Activated T-cell treated with anti-CD3 and anti-CD28 coated beads for 24 hours (primary cell): Measurements from ENCODE around the gene PPP1R9B.

Experiments
- DNase-seq: peaks from one replicate; pipeline ENCODE4 v3.0.0-alpha.2; 2020; ENCODE audit warnings: low read depth

Gene PPP1R9B

DNA sequence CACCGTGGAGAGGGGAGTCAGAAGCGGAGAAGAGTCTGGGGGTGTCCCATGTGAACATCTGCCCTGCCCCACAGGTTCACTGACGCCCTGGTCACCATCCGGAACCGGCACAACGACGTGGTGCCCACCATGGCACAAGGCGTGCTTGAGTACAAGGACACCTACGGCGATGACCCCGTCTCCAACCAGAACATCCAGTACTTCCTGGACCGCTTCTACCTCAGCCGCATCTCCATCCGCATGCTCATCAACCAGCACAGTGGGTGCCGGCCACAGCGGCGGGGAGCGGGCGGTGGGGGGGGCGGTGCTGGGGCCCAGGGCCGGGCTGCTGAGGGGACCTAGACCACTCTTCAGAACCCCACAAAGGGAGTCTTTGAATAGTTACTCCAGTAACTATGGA lies 44.7 kb downstream of the PPP1R9B start:
- no peak for DNase-seq

GRCh38 chr17:50103941-50104340 lies 46.5 kb downstream of the PPP1R9B start:
- no peak for DNase-seq

DNA sequence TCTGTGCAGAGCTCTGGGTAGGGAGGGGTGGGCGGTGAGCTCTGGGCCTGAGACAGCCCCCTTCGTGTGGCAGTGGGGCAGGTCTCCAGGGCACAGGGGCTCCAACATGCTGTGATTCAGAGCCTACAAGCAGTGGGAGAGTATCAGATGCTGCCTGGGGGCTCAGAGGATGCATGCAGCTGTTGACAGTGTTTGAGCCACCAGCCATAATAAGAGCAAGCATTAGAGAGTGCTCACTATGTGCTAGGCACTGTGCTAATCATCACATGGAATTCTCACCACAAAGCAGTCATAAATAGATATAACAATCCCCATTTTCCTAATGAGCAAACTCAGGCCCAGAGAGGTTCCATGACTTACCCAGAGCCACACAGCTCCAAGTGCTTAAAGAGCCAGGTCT lies 47.2 kb downstream of the PPP1R9B start:
- no peak for DNase-seq

DNA sequence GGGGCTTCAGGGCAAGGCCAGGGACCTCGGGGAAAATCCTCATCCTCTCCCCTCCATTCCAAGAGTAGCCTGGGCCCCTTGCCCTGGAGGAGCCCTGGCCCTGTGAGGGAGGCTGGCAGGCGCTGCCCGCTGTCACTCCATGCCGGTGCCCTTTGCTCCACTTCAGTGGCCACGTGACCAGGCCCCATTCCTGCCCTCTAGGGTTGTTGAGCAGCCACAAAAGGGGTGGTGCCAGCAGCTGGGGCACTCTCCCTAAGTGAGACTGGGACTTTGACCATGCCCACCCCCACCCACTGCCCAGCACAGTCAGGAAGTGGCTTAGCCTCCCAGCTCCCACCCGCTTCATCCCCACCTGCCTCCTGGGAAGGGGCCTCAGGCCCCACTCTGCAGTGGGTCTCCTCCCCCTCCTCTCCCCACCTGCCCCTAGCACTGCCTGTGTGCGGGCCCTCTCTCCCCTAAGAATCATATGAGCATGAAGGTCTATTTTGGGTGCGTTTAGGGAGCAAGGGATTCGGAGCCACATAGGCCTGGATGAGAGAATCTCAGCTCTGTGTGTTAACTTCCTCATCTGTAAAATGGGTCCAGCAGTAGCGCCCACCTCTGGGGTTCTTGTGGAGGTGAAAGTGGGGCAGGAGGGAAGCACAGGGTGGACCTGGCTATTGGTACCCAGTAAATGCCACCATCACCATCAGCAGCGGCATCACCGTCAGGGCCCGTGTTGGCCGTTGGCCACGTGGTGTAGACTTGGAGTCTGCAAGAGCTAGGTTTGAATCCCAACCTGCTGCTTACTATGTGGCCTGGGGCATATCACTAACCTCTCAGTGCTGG lies 48.1 kb downstream of the PPP1R9B start:
- DNase-seq, result no peak

GRCh38 chr17:50101346-50102163 lies 48.9 kb downstream of the PPP1R9B start:
- no peak for DNase-seq

- no peak for DNase-seq
Observed at GRCh38 chr17:50100921-50101345, 49.5 kb downstream of the PPP1R9B start.

DNA sequence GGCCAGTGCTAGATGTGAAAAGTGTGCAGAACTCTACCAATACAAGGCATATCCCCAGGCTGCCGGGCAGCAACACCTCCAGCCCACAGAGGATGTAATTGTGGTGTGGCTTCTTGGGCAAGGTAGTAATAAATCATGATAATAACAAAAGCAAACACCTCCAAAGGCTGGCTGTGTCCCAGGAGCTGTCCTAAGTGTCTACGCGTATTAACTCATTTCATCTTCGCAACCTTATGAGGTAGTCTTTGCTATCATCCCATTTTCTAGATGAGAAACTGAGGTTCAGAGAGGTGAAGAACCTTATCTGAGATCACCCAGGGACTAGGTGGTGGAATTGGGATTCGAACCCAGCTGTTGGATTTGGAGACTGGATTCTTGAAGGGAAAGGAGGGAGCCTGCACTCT lies 50.0 kb downstream of the PPP1R9B start:
- DNase-seq, result no peak

DNA sequence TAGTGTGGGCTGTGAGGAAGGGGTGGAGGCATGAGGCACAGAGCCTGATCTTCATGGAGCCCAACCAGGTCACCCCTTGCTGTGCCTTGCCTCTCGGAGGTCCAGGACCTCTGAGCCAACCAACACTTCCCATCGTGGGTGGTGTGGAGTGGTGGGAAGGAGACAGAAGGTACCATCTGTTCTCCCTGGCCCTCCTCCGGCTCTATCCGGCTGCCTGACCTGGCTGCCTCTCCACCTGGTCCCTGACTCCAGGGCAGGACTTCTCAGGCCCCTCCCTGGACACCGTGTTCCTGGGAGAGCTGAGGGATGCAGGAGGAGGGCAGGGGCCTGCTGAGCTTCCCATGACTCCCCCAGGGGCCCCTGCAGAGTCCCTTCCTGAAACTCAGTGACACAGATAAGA lies 51.5 kb downstream of the PPP1R9B start:
- DNase-seq, result no peak

- DNase-seq, result no peak
Observed at GRCh38 chr17:50098583-50098982, 51.9 kb downstream of the PPP1R9B start.

DNA sequence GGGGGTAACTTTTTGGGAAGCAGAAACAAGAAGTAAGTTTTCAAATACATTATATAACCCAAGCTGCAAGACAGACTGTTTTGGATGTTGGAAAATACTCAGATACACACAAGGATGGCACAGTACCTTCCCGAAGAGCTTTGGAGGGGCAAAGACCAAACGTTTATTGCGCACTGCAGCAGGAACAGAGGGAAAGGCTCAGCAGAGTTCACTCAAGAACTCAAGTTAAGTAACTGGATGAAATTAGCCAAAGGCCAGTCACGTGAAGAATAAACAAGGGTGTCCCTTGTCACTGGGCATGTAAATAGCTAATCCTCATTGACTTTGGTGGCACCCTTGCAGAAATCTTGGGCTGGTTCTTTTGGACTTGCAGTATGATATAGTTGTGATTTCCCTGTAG lies 52.6 kb downstream of the PPP1R9B start:
- DNase-seq, result no peak

- DNase-seq, result no peak
Observed at GRCh38 chr17:50097455-50097854, 53.0 kb downstream of the PPP1R9B start.

- DNase-seq, result no peak
Observed at GRCh38 chr17:50096758-50097157, 53.7 kb downstream of the PPP1R9B start.

DNA sequence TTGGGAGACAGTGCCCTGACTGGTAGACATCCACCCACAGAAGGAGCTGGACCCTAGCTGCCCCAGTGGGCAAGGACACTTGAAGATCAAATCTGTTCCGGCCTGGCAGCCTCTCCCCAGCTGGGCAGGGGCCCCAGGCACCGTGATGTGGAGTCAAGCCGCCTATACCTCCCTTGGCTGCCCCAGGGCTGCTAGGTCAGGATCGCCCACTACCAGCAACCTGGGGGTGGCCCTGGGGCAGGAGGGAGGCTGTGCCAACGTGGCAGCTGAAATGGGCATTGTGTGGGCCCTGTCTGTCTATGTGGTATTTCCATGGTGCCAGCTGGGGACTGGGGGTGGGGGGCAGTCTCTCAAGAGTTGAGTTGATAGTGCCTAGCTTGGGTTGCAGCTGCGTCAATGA lies 54.4 kb downstream of the PPP1R9B start:
- DNase-seq, result no peak

GRCh38 chr17:50095626-50096037 lies 54.8 kb downstream of the PPP1R9B start:
- DNase-seq, result no peak

DNA sequence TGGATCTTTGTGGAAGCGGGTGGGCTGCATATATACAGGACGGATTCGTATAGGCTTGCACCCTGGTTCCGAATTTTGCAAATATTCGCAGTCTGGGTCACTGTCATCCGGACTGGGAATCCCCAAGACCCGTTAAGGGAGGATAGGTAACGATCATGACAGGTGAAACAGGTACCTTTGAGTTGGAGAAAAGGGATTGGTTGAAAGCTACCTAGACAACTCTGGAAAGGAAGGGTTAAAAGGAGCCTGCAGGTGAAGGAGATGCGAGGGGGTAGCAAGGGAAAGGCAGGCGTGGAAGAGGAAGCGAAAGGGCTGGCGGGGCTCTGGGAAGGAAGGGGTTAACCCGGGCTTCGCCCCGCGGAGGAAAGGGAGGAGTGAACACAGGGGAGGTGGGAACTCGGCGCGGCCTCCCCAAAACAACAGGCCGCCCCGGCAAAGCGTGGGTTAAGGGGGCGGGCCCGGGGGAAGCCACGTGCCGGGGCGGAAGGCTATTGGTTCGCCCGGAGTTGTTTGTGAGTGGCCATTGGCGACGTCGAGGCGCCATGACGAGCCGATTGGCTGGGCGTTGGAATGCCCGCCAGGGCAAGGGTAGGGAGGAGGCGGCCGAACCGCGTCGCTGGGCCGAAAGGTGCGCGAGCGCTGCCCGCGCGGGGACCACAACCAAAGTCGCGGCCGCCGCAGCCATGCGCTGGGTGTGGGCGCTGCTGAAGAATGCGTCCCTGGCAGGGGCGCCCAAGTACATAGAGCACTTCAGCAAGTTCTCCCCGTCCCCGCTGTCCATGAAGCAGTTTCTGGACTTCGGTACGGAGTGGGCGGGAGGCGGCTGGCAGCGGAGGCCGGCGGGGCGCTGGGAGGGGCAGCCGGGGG lies 55.5 kb downstream of the PPP1R9B start, which contains the start of gene PDK2:
Gene PDK2, plus strand, starts transcription at position 599 of the 867 bp plus-strand sequence. Its CDS starts 85 bp downstream, at position 684.
- DNase-seq, result peak; percentile 95

- peak; percentile 83 for DNase-seq
Observed at GRCh38 chr17:50094243-50094752, 56.2 kb downstream of the PPP1R9B start.

DNA sequence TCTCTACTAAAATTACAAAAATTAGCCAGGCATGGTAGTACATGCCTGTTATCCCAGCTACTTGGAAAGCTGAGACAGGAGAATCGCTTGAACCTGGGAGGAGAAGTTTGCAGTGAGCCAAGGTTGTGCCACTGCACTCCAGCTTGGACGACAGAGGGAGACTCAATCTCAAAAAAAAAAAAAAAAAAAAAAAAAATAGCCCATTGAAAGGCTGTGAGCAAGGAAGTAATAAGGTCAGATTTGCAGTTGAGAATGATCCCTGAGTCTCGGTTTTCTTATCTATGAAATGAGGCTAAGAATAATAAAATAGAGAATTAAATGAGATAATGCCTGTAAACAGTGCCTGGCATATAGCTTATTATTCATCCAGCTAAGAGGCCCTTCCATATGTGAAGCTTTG lies 56.7 kb downstream of the PPP1R9B start:
- DNase-seq, result no peak

DNA sequence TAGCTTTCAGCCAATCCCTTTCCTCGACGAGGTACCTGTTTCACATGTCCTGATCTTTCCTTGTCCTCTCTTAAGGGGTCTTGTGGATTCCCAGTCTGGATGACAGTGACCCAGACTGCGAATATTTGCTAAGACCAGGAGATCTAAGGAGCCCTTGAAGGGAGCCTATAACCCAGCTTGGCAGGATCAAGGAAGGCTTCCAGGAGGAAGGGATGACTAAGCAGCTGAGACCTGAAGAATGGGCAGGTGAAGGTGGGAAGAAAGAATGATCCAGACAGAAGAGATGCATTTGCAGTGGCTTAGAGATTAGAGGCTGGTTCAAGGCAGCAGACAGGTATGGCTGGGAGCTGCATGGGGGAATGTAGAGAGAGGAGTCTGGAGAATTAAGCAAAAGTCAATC lies 57.2 kb downstream of the PPP1R9B start:
- no peak for DNase-seq

DNA sequence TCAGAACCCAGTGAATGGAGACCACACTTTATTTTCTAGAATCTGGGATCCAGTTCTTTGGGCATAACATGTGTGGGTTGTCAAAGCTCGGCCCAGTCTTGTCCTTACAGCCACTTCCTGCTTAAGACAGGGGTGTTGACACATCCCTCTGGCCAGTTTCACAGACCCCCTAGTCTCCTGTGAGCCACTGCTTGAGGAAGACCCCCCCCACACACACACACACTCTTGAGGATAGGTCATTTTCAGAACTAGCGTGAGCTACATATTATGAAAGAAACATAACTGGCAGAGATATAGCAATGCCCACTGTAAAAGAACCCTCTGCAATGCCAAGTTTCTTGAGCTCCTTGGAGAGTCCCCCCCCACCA lies 58.6 kb downstream of the PPP1R9B start:
- DNase-seq, result no peak

DNA sequence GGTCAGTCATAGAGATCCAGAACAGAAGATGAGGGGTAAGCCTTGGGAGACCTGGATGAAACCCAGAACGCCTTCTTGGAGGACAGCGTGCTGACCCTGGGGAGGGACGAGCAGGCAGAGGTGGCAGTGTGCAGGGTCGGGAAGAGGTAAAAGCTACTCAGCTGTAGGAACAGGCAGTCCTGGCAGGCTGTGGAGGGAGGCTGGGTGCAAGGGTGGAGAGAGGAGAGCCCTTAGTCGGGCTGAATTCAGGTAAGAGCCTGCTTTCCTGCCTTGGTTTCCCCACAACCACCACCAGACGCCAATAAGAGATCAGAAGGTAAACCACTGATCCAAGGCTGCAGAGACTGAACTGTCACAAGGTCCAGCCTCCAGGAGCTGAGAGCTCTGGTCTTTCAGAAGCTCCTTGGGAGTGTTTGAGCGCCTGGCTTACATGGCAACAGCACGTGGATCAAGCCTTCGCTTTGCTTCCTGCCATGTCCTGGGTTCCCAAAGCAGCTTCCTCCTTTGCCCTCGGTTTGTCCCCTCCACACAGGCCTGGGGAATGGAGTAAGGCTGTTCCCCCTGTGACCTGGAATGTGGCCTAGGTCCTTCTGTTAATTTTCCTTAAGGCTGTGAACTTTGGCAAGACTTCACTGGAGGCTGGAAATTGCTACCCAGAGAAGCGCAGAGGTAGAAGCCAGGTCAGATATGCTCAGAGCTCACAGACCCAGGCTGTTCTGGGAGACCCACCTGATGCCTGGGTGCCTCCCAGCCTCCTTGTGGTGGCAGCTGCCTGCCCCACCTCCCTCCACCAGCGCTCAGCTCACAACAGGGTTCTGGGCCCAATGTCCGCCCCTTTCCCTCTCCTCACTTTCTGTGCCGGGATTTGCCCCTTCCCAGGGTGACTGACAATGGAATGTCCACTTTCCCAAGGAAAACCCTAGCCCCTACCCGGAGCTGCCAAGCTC lies 59.2 kb downstream of the PPP1R9B start:
- no peak for DNase-seq

GRCh38 chr17:50090071-50090470 lies 60.4 kb downstream of the PPP1R9B start:
- no peak for DNase-seq
